ENCODE measurements around the gene CLK1. TPM values are rescaled to one million over a fixed set of nuclear protein-coding genes. Genes with fewer than 3 reads are reported as not detected.

CLK1 gene
- total and polyA plus RNA-seq, 2 of the 13 experiments (the other 11 are each of a cell fraction or from before 2014, with no cell fraction given), result 66.6 to 101 TPM

DNA sequence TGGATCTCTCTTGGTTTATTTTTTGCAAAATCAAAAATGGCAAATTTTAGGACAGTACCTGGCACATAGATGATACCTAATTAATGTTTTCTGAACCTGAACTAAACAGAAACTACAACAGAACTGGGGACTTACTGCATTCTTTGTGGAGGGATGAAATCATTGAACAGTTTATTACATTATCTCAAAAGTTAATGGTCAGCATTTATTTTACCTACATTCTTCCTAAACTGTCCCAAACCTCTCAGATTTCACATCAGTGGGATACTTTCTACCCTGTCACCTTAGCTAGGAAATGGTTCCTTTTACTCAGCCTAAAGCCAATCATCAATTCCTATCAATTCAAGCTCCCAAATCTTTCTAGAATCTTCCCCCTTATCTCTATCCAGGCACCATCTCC is 35.0 kb upstream of the CLK1 start (continued):
- TF ChIP-seq, protein P1, sequence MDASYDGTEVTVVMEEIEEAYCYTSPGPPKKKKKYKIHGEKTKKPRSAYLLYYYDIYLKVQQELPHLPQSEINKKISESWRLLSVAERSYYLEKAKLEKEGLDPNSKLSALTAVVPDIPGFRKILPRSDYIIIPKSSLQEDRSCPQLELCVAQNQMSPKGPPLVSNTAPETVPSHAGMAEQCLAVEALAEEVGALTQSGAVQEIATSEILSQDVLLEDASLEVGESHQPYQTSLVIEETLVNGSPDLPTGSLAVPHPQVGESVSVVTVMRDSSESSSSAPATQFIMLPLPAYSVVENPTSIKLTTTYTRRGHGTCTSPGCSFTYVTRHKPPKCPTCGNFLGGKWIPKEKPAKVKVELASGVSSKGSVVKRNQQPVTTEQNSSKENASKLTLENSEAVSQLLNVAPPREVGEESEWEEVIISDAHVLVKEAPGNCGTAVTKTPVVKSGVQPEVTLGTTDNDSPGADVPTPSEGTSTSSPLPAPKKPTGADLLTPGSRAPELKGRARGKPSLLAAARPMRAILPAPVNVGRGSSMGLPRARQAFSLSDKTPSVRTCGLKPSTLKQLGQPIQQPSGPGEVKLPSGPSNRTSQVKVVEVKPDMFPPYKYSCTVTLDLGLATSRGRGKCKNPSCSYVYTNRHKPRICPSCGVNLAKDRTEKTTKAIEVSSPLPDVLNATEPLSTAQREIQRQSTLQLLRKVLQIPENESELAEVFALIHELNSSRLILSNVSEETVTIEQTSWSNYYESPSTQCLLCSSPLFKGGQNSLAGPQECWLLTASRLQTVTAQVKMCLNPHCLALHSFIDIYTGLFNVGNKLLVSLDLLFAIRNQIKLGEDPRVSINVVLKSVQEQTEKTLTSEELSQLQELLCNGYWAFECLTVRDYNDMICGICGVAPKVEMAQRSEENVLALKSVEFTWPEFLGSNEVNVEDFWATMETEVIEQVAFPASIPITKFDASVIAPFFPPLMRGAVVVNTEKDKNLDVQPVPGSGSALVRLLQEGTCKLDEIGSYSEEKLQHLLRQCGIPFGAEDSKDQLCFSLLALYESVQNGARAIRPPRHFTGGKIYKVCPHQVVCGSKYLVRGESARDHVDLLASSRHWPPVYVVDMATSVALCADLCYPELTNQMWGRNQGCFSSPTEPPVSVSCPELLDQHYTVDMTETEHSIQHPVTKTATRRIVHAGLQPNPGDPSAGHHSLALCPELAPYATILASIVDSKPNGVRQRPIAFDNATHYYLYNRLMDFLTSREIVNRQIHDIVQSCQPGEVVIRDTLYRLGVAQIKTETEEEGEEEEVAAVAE (CRISPR knock-in tag; IDR thresholded peaks at IDR 0.05; ENCODE audit: borderline replicate concordance), result no peak
- TF ChIP-seq PLRG1 (conservative IDR thresholded peaks at IDR 0.05) (no peak), PAX8 (CRISPR knock-in tag; IDR thresholded peaks at IDR 0.05; ENCODE audit: borderline replicate concordance) (no peak), ZFP90 (CRISPR knock-in tag; IDR thresholded peaks at IDR 0.05; ENCODE audit: borderline replicate concordance) (no peak), AKAP8 (CRISPR knock-in tag; IDR thresholded peaks at IDR 0.05) (no peak), ZNF263 (CRISPR knock-in tag; IDR thresholded peaks at IDR 0.05) (no peak), MAFF (IDR thresholded peaks at IDR 0.05; ENCODE audit: low read depth, low read length) (peak; percentile 79), ZNF251 (CRISPR knock-in tag; IDR thresholded peaks at IDR 0.05) (no peak)
- TF ChIP-seq, protein P2, sequence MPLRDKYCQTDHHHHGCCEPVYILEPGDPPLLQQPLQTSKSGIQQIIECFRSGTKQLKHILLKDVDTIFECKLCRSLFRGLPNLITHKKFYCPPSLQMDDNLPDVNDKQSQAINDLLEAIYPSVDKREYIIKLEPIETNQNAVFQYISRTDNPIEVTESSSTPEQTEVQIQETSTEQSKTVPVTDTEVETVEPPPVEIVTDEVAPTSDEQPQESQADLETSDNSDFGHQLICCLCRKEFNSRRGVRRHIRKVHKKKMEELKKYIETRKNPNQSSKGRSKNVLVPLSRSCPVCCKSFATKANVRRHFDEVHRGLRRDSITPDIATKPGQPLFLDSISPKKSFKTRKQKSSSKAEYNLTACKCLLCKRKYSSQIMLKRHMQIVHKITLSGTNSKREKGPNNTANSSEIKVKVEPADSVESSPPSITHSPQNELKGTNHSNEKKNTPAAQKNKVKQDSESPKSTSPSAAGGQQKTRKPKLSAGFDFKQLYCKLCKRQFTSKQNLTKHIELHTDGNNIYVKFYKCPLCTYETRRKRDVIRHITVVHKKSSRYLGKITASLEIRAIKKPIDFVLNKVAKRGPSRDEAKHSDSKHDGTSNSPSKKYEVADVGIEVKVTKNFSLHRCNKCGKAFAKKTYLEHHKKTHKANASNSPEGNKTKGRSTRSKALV (CRISPR knock-in tag; IDR thresholded peaks at IDR 0.05), result no peak
- TF ChIP-seq, protein P3, sequence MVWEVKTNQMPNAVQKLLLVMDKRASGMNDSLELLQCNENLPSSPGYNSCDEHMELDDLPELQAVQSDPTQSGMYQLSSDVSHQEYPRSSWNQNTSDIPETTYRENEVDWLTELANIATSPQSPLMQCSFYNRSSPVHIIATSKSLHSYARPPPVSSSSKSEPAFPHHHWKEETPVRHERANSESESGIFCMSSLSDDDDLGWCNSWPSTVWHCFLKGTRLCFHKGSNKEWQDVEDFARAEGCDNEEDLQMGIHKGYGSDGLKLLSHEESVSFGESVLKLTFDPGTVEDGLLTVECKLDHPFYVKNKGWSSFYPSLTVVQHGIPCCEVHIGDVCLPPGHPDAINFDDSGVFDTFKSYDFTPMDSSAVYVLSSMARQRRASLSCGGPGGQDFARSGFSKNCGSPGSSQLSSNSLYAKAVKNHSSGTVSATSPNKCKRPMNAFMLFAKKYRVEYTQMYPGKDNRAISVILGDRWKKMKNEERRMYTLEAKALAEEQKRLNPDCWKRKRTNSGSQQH (CRISPR knock-in tag; IDR thresholded peaks at IDR 0.05; ENCODE audit: low read depth), result no peak
